ENCODE data around the gene BID. TPM values are rescaled to one million over a fixed set of nuclear protein-coding genes. Genes with fewer than 3 reads are reported as not detected.

BID gene
- total RNA-seq, 1 experiment from 2014 or later: 44.4 TPM

- H3F3A ChIP-seq (ENCODE audit: insufficient read depth, low read depth): no peaks in the 10 kb centered on the region
- no TSS peak for BruUV-seq (replicated peaks)
- TF ChIP-seq CTCF (conservative IDR thresholded peaks at IDR 0.05) (no peak), EZH2 (IDR thresholded peaks at IDR 0.05; ENCODE audit: low read depth) (no peak)
- H3K79me2 ChIP-seq (ENCODE audit: low read depth): peaks cover 14% of the 10 kb centered on the region; the same call in 1 of the 2 replicates
- no peak overlapping the region for H3K4me2 ChIP-seq
- POLR2A ChIA-PET (ENCODE audit: unreplicated experiment): no interaction called here
- peaks cover 3% of the 10 kb centered on the region; the same call in 1 of the 2 replicates for H4K20me1 ChIP-seq (ENCODE audit: insufficient read depth)
- H3K27ac ChIP-seq: no peak overlapping the region
- CTCF ChIA-PET: no interaction called here
- no peaks in the 10 kb centered on the region for H3K27me3 ChIP-seq (ENCODE audit: insufficient read depth, low read depth)
- no peak for DNase-seq
- no peaks in the 10 kb centered on the region for H3K36me3 ChIP-seq (ENCODE audit: low read depth)
- H2AFZ ChIP-seq: no peak overlapping the region
- H3K4me1 ChIP-seq (replicated peaks; ENCODE audit: insufficient read depth): no peaks in the 10 kb centered on the region
- intact Hi-C loops (cut with micrococcal nuclease; ENCODE audit: unreplicated experiment): no loop called here
- no peak overlapping the region for H3K4me3 ChIP-seq
- no peaks in the 10 kb centered on the region for H3K9me2 ChIP-seq (ENCODE audit: insufficient read depth)
- H3K9me3 ChIP-seq (ENCODE audit: insufficient read depth, low read depth): no peaks in the 10 kb centered on the region
These were observed 13.2 kb downstream of the BID start for GRCh38 chr22:17761138-17761488.

- no peaks in the 10 kb centered on the region for H3K9me2 ChIP-seq (ENCODE audit: insufficient read depth)
- peaks cover 12% of the 10 kb centered on the region; the same call in 1 of the 2 replicates for H3K4me1 ChIP-seq (replicated peaks; ENCODE audit: insufficient read depth)
- H4K20me1 ChIP-seq (ENCODE audit: insufficient read depth): no peaks in the 10 kb centered on the region
- no peak overlapping the region for H3K4me3 ChIP-seq
- intact Hi-C loops (cut with micrococcal nuclease; ENCODE audit: unreplicated experiment): no loop called here
- DNase-seq: peak in 1 of 2 experiments; percentile 9
- no peaks in the 10 kb centered on the region for H3K79me2 ChIP-seq (ENCODE audit: low read depth)
- H3F3A ChIP-seq (ENCODE audit: insufficient read depth, low read depth): no peaks in the 10 kb centered on the region
- no peaks in the 10 kb centered on the region for H3K9me3 ChIP-seq (ENCODE audit: insufficient read depth, low read depth)
- H3K27ac ChIP-seq: no peak overlapping the region
- POLR2A ChIA-PET (ENCODE audit: unreplicated experiment): interaction anchor here (0.8 kb wide), 1 partner anchor 183 kb away, joined by 4 read pairs; no protein-coding TSS in a partner anchor
- CTCF ChIA-PET: no interaction called here
- no peak overlapping the region for H2AFZ ChIP-seq
- TF ChIP-seq EZH2 (IDR thresholded peaks at IDR 0.05; ENCODE audit: low read depth) (no peak), CTCF (conservative IDR thresholded peaks at IDR 0.05) (peak; percentile 42)
- H3K27me3 ChIP-seq (ENCODE audit: insufficient read depth, low read depth): no peaks in the 10 kb centered on the region
- no TSS peak for BruUV-seq (replicated peaks)
- no peaks in the 10 kb centered on the region for H3K36me3 ChIP-seq (ENCODE audit: low read depth)
- H3K4me2 ChIP-seq: no peak overlapping the region
These were observed 19.9 kb downstream of the BID start for GRCh38 chr22:17754233-17754925.

GRCh38 chr22:17753401-17753989 is 20.8 kb downstream of the BID start:
- Histone ChIP-seq H3K36me3 (ENCODE audit: low read depth) (no peaks in the 10 kb centered on the region), H3K4me2 (no peak overlapping the region), H3K9me2 (ENCODE audit: insufficient read depth) (no peaks in the 10 kb centered on the region), H2AFZ (no peak overlapping the region), H3K4me3 (no peak overlapping the region), H3K79me2 (ENCODE audit: low read depth) (no peaks in the 10 kb centered on the region), H3K9me3 (ENCODE audit: insufficient read depth, low read depth) (no peaks in the 10 kb centered on the region), H3K27me3 (ENCODE audit: insufficient read depth, low read depth) (no peaks in the 10 kb centered on the region), H3F3A (ENCODE audit: insufficient read depth, low read depth) (no peaks in the 10 kb centered on the region), H3K27ac (no peak overlapping the region), H4K20me1 (ENCODE audit: insufficient read depth) (no peaks in the 10 kb centered on the region), H3K4me1 (replicated peaks; ENCODE audit: insufficient read depth) (peaks cover 12% of the 10 kb centered on the region; the same call in 1 of the 2 replicates)
- no peak for TF ChIP-seq CTCF (conservative IDR thresholded peaks at IDR 0.05)
- no TSS peak for BruUV-seq (replicated peaks)
- intact Hi-C loops (cut with micrococcal nuclease; ENCODE audit: unreplicated experiment): no loop called here
- ChIA-PET POLR2A (ENCODE audit: unreplicated experiment) (no interaction called here), CTCF (interaction anchor here (0.6 kb wide), 1 partner anchor 21 kb away, joined by 5 read pairs; the partner anchor contains the start of gene BID)
- DNase-seq: peak; percentile 56 to 60

Data from PC-9 (cell line).